Activated CD4-positive, alpha-beta T cell treated with anti-CD3 and anti-CD28 coated beads, Interleukin-2, amount 50 U/mL, for 4 hours (primary cell): ENCODE results near the gene ARID5B.
"Not testable (repeated sequence)": the region's sequence is repeated elsewhere in the genome, so short reads cannot be mapped to it uniquely, and the experiment has no call there.

Source experiments
- DNase-seq, 2 experiments: peaks; one replicate each; pipeline ENCODE4 v3.0.0-alpha.2; 2020

ARID5B gene, protein sequence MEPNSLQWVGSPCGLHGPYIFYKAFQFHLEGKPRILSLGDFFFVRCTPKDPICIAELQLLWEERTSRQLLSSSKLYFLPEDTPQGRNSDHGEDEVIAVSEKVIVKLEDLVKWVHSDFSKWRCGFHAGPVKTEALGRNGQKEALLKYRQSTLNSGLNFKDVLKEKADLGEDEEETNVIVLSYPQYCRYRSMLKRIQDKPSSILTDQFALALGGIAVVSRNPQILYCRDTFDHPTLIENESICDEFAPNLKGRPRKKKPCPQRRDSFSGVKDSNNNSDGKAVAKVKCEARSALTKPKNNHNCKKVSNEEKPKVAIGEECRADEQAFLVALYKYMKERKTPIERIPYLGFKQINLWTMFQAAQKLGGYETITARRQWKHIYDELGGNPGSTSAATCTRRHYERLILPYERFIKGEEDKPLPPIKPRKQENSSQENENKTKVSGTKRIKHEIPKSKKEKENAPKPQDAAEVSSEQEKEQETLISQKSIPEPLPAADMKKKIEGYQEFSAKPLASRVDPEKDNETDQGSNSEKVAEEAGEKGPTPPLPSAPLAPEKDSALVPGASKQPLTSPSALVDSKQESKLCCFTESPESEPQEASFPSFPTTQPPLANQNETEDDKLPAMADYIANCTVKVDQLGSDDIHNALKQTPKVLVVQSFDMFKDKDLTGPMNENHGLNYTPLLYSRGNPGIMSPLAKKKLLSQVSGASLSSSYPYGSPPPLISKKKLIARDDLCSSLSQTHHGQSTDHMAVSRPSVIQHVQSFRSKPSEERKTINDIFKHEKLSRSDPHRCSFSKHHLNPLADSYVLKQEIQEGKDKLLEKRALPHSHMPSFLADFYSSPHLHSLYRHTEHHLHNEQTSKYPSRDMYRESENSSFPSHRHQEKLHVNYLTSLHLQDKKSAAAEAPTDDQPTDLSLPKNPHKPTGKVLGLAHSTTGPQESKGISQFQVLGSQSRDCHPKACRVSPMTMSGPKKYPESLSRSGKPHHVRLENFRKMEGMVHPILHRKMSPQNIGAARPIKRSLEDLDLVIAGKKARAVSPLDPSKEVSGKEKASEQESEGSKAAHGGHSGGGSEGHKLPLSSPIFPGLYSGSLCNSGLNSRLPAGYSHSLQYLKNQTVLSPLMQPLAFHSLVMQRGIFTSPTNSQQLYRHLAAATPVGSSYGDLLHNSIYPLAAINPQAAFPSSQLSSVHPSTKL

DNA sequence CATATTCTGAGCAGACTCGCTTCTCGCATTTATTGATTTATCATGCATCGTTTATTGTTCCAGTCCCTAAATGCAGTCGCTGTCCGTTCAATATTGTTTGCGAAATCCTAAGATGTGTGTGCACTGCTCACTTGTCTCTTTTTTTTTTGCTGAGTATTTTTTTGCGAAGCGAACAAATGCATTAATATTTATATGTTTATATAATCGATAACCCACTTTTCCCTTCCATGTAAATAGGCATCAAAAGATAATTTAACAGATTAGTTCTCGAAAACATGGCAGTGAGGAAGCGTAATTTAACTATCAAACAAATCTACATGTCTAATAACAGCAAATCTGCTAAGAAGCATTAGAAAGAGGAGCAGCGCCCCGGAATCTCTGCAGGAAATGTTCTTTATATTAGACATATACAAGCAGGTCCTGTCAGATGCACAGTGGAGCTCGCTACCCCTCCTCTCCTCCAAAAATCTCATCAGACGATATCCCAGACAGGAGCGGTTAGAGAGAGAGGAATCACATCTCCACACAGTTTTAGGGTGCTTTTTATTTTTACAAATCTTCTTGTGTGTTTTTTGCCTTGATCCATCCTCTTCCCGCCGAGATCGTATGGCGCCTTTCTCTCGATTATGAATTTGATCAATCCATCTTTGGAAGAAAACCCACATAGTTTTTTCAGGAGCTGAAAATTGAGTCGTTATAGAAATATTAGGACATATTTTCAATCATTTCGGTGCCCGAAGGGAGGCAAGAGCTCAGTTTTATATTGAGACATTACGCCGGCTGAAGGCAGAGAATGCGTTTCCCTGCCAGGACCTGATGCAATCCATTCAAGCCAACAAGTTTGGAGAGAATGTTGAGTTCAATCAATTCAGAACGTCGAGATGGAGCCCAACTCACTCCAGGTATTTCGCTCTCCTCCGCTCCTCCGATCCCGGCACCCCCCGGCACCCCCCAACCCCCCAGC lies at the start of gene ARID5B:
Gene ARID5B (plus strand): TSS at position 871 of the 964 bp plus-strand sequence. CDS start 11 bp downstream, at position 882.
- DNase-seq: peak; percentile 32 to 44

DNA sequence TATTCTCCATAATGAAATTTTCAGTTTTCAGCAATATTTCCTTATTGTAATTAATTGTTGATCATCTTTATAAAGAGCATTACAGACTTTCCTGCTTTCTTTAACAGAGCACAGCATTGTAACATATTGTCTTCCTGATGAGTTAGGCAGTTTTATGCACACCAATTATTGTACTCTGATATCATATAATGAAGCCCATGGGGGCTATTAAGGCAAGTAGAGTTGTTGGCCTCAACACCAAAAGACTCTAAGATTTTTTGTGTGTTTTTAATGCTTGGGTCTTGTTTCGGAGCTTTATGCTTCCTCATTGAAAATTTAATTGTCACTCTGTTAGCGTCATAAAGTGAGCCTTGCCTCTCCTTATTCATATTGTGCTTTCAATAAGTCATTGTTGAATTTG lies 49.2 kb upstream of the ARID5B start:
- no peak for DNase-seq

DNA sequence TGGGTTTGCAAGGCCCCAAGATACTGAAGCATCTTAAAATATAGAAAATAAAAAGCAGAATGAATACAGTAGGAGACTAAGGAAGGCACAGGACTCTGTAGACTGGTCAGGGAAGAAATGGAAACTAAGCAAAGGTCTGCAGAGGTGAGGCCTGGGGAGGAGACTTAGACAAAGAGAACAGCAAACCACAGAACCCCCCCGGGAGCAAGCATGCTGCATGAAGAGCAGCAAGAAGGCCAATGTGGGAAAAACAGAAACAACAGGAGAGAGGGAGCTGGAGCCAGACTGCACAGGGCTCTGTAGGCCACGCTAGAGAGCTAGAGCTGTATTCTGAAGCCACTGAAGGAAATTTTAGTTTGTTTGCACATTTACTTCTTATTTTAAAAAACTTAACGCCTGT lies 45.7 kb upstream of the ARID5B start:
- DNase-seq: no peak

DNA sequence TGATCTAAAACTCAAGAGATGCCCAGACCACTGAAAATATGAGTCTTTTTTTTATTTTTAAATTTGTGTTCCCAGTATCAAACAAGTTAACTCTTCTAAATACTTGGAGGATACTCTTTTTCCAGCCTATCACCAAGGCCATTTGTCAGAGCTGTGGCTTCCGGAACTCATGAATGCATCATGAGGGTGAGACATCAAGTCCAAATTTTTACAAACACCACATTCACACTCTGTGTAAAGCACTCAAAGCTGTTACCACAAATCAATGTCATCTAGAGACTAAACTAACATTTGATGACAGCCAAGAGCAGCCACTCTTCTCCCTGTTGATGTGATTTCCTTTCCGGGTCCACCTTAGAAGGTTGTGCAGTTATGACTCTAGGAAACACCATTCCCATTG lies 43.8 kb upstream of the ARID5B start:
- no peak for DNase-seq

DNA sequence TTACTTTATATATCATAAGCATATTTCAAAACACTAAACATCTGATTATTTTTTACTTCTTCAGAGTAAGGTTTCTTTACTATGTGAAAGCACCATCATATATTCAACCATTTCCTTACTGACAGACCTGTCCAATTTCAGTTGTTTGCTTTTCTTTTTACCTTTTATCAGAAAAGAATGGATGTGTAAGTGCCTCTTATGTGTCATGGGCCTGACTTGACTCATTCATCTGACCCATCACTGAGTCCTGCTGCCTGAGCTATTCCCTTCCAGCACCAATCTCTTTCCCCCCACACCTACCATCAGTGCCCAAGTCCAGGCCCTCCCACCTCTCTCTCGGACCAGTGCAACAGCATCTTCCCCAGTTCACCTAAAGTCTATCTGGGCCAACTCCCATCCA lies 41.7 kb upstream of the ARID5B start:
- DNase-seq: no peak

DNA sequence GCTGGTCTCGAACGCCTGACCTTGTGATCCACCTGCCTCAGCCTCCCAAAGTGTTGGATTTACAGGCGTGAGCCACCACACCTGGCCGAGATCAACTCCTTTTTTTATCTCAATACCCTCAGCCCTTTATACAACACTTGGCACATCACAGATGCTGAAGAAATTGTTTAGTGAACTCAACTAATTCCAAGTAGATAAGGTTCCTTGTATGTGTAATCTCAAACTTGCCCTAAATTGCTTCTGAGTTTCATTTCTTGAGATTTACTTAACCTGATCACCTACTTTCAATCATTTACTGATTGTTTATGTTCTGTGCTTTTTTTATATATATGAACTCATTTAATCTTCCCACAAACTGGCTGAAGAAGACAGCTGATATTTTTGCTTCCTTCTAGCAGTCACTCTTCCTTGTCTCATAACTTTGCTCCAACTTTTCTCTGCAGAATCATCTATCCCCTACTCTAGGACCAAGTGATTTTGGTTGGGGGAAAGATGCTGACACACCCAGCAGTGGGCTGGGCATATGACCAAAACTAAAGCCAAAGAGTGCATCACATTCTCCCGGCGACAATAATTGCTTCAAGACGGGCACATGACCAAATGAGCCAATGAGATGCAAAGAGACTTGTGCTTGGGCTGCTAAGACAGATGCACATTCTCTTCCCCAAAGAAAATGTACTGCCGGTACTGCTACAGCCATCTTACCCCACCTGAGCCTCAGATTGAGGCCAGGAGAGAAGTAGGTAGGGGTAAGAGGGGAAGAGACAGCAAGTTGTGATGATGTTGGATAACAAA lies 40.3 kb upstream of the ARID5B start:
- no peak for DNase-seq

DNA sequence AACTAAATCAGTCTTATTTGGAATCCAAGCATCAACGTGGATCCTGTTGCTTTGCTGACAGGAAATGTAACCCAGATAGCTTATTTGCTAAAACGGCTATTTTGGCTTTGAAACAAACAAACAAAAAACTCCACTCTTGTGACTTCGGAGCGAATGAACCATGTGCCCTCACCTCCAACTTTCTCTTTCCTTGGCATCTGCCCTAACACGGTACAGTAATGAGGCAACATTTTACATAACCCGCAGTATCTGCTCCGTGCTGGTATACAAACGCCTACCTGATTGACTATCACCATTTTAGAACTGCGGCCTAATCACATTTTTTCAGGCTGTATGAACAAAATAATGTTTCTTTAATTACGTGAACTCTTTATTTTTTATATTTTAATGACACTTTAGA lies 37.5 kb upstream of the ARID5B start:
- no peak for DNase-seq

DNA sequence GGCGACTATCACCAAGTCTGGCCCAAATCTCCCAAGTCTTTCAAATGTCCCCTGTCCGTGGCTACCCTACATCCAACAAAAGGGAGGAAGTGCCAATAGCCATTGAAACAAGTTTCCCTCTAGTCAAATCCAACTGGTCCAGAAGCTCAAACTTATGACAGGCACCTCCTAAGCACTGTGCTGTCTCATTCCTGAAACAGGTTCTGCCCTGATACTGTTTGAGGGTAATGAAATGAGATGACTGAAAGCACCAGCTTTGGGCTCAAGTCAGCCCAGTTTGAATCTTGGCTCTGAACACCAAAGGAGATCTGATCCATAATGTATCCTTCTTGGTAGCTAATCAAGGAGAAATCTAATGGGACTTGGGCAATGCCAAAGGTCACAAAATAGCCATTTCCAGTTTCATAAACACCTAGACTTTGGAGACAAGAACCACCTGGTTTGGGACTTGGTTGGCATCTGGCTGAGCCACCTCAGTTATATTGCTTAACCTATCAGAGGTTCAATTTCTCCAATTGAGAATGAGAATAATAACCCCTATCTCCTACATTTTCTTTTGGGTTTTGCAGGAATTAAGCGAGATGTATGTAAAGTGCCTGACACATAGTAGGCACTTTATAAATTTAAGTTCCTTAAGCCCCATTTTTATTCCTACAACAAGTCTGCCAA lies 34.7 kb upstream of the ARID5B start:
- no peak for DNase-seq

DNA sequence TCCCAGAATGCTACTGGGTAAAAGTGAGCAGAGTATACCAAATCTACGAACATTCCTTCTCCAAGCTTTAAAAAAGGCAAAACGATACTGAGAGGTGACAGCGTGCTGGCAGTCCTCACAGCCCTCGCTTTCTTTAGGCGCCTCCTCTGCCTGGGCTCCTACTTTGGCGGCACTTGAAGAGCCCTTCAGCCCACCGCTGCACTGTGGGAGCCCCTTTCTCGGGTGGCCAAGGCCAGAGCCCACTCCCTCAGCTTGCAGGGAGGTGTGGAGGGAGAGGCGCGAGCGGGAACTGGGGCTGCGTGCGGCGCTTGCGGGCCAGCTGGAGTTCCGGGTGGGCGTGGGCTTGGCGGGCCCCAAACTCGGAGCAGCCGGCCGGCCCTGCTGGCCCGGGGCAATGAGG lies 34.1 kb upstream of the ARID5B start:
- DNase-seq: not testable (repeated sequence)

DNA sequence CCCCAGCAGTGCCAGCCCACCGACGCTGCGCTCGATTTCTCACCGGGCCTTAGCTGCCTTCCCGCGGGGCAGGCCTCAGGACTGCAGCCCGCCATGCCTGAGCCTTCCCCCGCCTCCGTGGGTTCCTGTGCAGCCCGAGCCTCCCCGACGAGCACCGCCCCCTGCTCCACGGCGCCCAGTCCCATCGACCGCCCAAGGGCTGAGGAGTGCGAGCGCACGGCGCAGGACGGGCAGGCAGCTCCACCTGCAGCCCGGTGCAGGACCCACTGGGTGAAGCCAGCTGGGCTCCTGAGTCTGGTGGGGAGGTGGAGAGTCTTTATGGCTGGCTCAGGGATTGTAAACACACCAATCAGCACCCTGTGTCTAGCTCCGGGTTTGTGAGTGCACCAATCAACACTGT lies 33.7 kb upstream of the ARID5B start:
- peak; percentile 48 to 50 for DNase-seq

DNA sequence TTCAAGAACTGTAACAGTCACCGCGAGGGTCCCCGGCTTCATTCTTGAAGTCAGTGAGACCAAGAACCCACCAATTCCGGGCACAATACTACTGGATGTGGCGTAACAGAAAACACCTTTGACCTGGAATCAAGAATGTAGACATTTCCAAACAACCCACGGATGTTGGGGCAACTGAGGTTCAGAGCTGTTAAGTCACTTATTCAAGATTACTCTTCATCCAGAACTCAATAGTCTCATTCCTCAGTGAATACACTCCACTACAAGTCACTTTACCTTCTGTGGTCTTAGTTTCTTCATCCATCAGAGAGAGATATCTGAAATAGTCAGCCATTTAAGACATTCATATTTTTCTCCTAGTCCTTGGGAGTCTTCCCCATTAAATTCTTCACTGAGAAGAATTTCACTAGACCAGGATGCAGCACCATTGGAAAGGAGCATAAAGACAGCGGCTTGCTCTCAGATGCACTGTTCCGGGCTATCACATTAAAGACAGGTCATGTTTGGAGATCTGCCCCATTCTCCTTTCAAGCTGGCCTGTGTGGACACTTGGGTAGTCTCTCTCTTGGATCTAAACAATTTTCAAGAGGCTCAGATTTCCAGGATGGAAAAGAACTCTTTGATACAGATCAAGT lies 32.3 kb upstream of the ARID5B start:
- no peak for DNase-seq

DNA sequence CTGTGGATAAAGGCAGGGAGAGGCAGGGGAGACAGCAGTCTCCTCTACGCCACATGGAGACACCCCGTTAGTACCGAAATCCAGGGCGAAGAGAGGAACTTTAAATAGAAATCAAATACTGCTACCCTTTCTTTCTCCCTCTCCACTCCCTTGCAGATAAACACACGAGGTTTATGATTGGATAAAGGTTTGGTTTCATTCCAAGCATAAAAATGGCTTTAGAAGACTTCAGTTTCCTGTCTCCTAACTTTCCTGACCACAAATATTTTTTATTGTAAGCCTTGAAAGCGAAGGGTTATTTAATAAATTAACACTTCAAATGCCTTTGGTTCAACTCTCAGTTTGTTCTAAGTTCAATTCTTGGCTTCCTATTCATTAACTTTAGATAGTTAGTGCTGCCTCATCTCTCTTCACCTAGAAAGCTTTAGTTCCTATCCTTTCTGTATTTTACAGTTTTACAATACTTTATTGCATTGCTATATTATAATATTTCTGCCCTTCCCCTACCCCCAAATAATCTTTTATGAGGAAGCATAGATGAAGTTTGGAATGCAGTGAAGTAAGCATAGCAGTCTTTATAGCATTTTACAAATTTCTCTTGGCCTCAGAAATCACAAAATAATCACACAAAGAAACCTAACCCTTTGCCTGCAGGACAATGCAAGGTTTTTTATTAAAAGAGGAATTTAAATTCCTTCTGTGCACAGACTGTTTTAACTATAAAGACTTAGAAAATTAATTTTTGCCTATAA lies 31.5 kb upstream of the ARID5B start:
- DNase-seq: no peak

DNA sequence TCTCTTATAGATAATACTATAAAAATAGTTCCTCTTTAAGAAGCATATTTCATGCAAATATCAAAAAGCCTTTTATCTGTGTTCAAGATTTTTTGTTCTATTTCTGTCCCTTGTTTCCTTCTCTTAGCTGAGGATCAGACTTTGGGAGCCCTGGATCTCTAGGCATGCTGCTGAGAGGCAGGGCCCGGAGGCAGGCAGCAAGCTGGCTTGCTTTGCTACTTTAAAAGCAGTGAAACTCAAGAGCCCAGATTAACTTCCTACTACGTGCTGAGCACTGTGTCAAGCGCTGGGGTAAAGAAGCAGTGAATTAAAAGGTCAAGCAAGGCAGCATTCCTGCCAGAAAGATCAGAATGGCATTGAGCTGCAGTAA lies 31.0 kb upstream of the ARID5B start:
- no peak for DNase-seq

DNA sequence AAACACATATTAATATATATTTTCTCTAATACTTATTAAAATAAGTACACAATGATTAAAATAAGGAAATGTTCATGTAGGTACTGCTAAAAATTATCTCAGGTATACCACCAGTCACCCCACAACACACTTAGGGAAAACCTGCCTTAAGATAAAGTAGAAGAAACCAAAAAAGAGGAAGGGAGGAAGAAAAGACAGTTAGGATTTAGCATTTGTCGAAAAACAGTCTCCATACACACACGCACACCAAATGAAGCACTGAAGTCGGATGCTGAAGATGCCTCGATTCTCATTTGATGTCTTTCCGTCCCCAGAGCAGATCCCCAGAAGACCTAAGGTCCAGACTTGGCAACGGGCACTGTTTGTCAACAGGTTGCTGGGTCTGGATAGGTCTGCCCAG lies 30.0 kb upstream of the ARID5B start:
- no peak for DNase-seq

DNA sequence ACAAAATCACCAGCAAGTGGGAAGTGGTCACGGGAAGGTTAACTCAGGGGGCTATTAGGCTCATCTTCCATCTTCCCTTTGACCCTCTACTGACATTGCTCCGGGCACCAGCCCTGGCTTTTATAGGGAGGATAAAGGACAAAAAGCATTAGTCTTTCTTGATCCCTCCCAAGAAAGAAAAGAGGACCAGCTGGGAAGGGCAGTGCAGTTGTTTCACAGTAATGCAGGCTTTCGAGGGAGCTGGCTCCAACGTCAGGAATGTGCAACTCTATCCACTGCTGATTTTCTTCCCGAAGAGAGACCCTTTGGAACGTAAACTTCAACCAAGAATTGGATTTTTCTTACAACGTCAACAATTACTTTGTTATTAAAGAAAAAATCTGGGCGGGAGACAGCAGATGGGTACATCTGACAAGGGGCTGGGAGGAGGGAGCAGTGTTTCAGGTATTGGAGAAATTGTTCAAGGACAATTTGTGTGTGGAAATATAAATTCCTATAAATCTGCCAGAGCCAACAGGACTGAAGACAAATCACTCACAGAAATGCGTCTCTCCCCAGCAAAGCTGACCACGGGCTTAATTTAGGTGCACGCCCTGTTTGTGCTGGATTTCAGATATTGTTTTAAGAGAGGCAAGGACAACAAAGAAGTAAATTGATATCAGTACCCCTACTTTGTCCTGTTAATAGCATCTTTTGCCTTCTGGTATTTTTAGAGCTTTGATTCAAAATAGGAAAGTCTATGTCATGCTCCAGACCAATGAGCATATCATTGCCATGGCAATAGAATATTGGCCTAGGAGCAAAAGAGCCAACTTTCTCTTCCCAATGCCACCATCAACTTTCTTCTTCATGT lies 23.4 kb upstream of the ARID5B start:
- DNase-seq: no peak

DNA sequence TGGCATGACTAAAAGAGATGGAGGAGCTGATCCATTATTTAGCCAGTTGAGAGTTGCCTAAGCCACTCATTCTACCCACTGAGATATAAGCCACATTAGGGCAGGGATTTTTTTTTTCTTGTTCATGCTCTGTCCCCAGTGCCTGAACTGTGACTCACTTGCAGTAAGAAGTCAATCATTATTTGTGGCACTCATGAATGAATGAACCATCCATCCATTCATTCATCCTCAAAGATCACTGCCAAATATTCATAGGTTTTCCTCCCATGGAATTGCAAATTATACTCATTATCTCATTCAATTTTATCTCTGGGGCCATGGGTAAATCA lies 22.8 kb upstream of the ARID5B start:
- no peak for DNase-seq

DNA sequence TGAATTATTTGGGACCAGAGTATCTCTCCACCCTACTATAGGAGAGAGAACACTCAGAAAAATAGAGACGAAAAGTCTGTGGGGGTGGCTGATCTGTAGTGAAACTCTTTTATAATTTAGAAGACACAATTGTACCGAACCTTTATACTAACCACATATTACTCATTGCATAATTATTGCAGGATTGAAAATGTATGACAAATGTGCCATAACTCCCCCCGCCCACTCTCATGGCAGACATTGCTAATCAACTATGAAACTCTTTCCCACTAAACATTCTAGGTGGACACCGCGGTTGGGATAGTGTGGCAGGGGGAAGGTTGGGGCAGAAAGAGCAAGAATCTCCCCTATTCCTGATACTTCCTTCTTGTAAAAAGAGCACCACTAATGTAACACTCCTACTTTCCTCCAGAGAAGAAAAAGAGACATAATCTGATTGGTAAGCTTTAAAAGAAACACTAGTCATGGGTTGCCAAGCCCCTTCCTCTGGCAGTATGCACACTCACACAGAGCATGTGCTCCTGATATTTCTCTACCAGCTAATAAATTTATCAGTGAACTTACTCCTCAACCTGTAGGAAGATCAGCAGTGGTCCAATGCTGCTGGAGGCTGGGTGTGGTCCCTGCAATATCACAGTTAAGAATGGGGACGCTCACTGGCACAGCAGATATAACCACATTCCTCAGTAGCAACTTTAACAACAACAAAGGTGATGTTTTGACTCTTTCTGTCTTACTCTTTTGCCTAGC lies 18.7 kb upstream of the ARID5B start:
- peak; percentile 45 to 48 for DNase-seq
